SK-N-SH treated with all-trans-retinoic acid at 6 μM for 48 hours (cell line): ENCODE data around the gene CAMLG.

ENCODE experiments used
- ATAC-seq: fragments of 200-7000 bp; cut with Tn5 transposase; 3 replicates; pipeline ENCODE4 v1.9.1; 2020; ENCODE audit warnings: mild to moderate bottlenecking, moderate library complexity
- BACH2 ChIP-seq: fragments of 250-450 bp; sonication (Bioruptor Pico); IDR thresholded peaks from 2 replicates; pipeline ENCODE4 v1.9.0; 2021; ENCODE audit warnings: mild to moderate bottlenecking, borderline replicate concordance
- CSDC2 ChIP-seq: fragments of 250-450 bp; sonication (Bioruptor Pico); IDR thresholded peaks from 2 replicates; pipeline ENCODE4 v1.5.0; 2020; ENCODE audit warnings: mild to moderate bottlenecking, moderate library complexity
- ESRRG ChIP-seq: fragments of 250-450 bp; sonication (Bioruptor Pico); IDR thresholded peaks from 2 replicates; pipeline ENCODE4 v1.6.1; 2021; ENCODE audit warnings: mild to moderate bottlenecking
- GLIS3 ChIP-seq: fragments of 250-450 bp; sonication (Bioruptor Pico); IDR thresholded peaks from 2 replicates; pipeline ENCODE4 v1.5.0; 2020; ENCODE audit warnings: mild to moderate bottlenecking, moderate library complexity
- PPARA ChIP-seq: fragments of 250-450 bp; sonication (Bioruptor Pico); IDR thresholded peaks from 2 replicates; pipeline ENCODE4 v1.5.0; 2020; ENCODE audit warnings: mild to moderate bottlenecking, borderline replicate concordance
- RARB ChIP-seq: fragments of 250-450 bp; sonication (Bioruptor Pico); IDR thresholded peaks from 2 replicates; pipeline ENCODE4 v1.8.0; 2021; ENCODE audit warnings: mild to moderate bottlenecking, moderate library complexity
- TCF4 ChIP-seq: fragments of 250-450 bp; sonication (Bioruptor Pico); IDR thresholded peaks from 2 replicates; pipeline ENCODE4 v1.8.0; 2021; ENCODE audit warnings: mild to moderate bottlenecking, moderate library complexity, borderline replicate concordance
- TOX ChIP-seq: fragments of 250-450 bp; sonication (Bioruptor Pico); IDR thresholded peaks from 2 replicates; pipeline ENCODE4 v1.8.0; 2021; ENCODE audit warnings: mild to moderate bottlenecking, moderate library complexity, borderline replicate concordance
- ZC3H10 ChIP-seq: fragments of 250-450 bp; sonication (Bioruptor Pico); IDR thresholded peaks from 2 replicates; pipeline ENCODE4 v1.5.1; 2021; ENCODE audit warnings: mild to moderate bottlenecking, moderate library complexity
- ZNF70 ChIP-seq: fragments of 450-650 bp; formaldehyde crosslinking; IDR thresholded peaks from 2 replicates; pipeline ENCODE4 v1.5.0; 2020; ENCODE audit warnings: mild to moderate bottlenecking, moderate library complexity
- ZNF8 ChIP-seq: fragments of 450-650 bp; formaldehyde crosslinking; IDR thresholded peaks from 2 replicates; pipeline ENCODE4 v1.5.0; 2020; ENCODE audit warnings: mild to moderate bottlenecking, moderate library complexity
- TF ChIP-seq, protein P1 (sequence below): fragments of 250-450 bp; sonication (Bioruptor Pico); IDR thresholded peaks from 2 replicates; pipeline ENCODE4 v1.8.0; 2020; ENCODE audit warnings: mild to moderate bottlenecking, moderate library complexity, borderline replicate concordance
- TF ChIP-seq, protein P2 (sequence below): fragments of 250-450 bp; sonication (Bioruptor Pico); IDR thresholded peaks from 2 replicates; pipeline ENCODE4 v1.5.1; 2020; ENCODE audit warnings: low read depth, mild to moderate bottlenecking, moderate library complexity
- TF ChIP-seq, protein P3 (sequence below): fragments of 250-450 bp; sonication (Bioruptor Pico); IDR thresholded peaks from 2 replicates; pipeline ENCODE4 v1.8.0; 2021; ENCODE audit warnings: low read depth, mild to moderate bottlenecking, moderate library complexity, borderline replicate concordance
- TF ChIP-seq, protein P4 (sequence below): fragments of 250-450 bp; sonication (Bioruptor Pico); IDR thresholded peaks from 2 replicates; pipeline ENCODE4 v1.5.1; 2021; ENCODE audit warnings: mild to moderate bottlenecking, moderate library complexity
- TF ChIP-seq, protein P5 (sequence below): fragments of 250-450 bp; sonication (Bioruptor Pico); IDR thresholded peaks from 2 replicates; pipeline ENCODE4 v1.5.0; 2020; ENCODE audit warnings: mild to moderate bottlenecking, moderate library complexity

CAMLG gene

DNA sequence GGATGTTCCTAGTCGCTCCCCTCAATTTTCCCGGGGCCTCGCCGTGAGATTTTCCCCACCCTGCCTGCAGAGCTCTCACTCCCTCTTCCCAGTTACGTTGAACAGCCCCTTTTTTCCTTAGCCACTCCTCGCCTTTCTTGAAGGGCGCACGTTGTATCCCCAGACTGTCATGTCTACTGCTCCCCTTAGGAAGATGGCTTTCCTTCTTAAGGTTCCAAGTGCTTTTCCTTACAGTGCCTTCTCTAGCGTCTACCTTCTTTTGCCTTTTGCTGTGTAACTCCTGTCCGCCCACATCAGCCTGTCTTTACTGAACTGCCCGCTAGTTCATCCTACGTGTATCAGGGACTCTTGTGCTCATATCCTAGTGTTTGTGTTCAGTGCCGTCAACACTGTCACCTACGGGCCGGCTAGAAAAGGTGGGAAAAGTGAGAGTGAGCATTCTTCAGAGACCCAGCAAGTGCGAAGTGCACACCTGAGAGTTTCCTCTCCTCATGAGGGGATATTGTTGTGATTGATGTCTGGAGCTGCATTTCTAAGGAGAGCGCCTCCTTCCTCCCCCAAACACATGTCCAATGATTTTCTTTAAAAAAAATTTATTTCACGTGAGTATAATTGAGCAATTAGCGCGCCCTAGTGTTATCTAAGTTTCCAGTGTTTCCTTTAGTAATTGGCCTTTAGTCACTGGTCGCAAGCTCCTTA is 764 bp downstream of the CAMLG start:
- peak; percentile 67 for ATAC-seq
- TF ChIP-seq ZC3H10 (no peak), TCF4 (CRISPR knock-in tag) (no peak), BACH2 (CRISPR knock-in tag) (no peak), TOX (CRISPR knock-in tag) (no peak), RARB (CRISPR knock-in tag) (no peak), ZNF70 (CRISPR knock-in tag) (no peak), CSDC2 (CRISPR knock-in tag) (no peak), PPARA (CRISPR knock-in tag) (no peak), GLIS3 (CRISPR knock-in tag) (no peak)
- TF ChIP-seq, protein P1, sequence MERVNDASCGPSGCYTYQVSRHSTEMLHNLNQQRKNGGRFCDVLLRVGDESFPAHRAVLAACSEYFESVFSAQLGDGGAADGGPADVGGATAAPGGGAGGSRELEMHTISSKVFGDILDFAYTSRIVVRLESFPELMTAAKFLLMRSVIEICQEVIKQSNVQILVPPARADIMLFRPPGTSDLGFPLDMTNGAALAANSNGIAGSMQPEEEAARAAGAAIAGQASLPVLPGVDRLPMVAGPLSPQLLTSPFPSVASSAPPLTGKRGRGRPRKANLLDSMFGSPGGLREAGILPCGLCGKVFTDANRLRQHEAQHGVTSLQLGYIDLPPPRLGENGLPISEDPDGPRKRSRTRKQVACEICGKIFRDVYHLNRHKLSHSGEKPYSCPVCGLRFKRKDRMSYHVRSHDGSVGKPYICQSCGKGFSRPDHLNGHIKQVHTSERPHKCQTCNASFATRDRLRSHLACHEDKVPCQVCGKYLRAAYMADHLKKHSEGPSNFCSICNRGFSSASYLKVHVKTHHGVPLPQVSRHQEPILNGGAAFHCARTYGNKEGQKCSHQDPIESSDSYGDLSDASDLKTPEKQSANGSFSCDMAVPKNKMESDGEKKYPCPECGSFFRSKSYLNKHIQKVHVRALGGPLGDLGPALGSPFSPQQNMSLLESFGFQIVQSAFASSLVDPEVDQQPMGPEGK, result no peak
- TF ChIP-seq, protein P2, sequence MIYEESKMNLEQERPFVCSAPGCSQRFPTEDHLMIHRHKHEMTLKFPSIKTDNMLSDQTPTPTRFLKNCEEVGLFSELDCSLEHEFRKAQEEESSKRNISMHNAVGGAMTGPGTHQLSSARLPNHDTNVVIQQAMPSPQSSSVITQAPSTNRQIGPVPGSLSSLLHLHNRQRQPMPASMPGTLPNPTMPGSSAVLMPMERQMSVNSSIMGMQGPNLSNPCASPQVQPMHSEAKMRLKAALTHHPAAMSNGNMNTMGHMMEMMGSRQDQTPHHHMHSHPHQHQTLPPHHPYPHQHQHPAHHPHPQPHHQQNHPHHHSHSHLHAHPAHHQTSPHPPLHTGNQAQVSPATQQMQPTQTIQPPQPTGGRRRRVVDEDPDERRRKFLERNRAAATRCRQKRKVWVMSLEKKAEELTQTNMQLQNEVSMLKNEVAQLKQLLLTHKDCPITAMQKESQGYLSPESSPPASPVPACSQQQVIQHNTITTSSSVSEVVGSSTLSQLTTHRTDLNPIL (CRISPR knock-in tag), result no peak
- TF ChIP-seq, protein P3, sequence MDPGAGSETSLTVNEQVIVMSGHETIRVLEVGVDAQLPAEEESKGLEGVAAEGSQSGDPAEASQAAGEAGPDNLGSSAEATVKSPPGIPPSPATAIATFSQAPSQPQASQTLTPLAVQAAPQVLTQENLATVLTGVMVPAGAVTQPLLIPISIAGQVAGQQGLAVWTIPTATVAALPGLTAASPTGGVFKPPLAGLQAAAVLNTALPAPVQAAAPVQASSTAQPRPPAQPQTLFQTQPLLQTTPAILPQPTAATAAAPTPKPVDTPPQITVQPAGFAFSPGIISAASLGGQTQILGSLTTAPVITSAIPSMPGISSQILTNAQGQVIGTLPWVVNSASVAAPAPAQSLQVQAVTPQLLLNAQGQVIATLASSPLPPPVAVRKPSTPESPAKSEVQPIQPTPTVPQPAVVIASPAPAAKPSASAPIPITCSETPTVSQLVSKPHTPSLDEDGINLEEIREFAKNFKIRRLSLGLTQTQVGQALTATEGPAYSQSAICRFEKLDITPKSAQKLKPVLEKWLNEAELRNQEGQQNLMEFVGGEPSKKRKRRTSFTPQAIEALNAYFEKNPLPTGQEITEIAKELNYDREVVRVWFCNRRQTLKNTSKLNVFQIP (CRISPR knock-in tag), result no peak
- TF ChIP-seq, protein P4, sequence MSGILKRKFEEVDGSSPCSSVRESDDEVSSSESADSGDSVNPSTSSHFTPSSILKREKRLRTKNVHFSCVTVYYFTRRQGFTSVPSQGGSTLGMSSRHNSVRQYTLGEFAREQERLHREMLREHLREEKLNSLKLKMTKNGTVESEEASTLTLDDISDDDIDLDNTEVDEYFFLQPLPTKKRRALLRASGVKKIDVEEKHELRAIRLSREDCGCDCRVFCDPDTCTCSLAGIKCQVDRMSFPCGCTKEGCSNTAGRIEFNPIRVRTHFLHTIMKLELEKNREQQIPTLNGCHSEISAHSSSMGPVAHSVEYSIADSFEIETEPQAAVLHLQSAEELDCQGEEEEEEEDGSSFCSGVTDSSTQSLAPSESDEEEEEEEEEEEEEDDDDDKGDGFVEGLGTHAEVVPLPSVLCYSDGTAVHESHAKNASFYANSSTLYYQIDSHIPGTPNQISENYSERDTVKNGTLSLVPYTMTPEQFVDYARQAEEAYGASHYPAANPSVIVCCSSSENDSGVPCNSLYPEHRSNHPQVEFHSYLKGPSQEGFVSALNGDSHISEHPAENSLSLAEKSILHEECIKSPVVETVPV (CRISPR knock-in tag), result no peak

DNA sequence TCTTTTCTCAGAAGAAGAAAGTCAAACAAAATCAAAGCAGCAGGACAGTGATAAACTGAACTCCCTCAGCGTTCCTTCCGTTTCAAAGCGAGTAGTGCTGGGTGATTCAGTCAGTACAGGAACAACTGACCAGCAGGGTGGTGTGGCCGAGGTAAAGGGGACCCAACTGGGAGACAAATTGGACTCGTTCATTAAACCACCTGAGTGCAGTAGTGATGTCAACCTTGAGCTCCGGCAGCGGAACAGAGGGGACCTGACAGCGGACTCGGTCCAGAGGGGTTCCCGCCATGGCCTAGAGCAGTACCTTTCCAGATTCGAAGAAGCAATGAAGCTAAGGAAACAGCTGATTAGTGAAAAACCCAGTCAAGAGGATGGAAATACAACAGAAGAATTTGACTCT is 2.7 kb downstream of the CAMLG start:
- ATAC-seq, result no peak
- TF ChIP-seq ZNF8 (no peak), ESRRG (no peak), PPARA (CRISPR knock-in tag) (no peak), GLIS3 (CRISPR knock-in tag) (no peak)
- TF ChIP-seq, protein P5, sequence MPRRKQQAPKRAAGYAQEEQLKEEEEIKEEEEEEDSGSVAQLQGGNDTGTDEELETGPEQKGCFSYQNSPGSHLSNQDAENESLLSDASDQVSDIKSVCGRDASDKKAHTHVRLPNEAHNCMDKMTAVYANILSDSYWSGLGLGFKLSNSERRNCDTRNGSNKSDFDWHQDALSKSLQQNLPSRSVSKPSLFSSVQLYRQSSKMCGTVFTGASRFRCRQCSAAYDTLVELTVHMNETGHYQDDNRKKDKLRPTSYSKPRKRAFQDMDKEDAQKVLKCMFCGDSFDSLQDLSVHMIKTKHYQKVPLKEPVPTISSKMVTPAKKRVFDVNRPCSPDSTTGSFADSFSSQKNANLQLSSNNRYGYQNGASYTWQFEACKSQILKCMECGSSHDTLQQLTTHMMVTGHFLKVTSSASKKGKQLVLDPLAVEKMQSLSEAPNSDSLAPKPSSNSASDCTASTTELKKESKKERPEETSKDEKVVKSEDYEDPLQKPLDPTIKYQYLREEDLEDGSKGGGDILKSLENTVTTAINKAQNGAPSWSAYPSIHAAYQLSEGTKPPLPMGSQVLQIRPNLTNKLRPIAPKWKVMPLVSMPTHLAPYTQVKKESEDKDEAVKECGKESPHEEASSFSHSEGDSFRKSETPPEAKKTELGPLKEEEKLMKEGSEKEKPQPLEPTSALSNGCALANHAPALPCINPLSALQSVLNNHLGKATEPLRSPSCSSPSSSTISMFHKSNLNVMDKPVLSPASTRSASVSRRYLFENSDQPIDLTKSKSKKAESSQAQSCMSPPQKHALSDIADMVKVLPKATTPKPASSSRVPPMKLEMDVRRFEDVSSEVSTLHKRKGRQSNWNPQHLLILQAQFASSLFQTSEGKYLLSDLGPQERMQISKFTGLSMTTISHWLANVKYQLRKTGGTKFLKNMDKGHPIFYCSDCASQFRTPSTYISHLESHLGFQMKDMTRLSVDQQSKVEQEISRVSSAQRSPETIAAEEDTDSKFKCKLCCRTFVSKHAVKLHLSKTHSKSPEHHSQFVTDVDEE (CRISPR knock-in tag), result no peak
- TF ChIP-seq, protein P3 (CRISPR knock-in tag), result no peak
- TF ChIP-seq, protein P2 (CRISPR knock-in tag), result no peak
- TF ChIP-seq, protein P1, result no peak
- TF ChIP-seq, protein P4 (CRISPR knock-in tag), result no peak
